Naive B cell (primary cell): Measurements from ENCODE around the gene CNDP2. TPM values are rescaled to one million over a fixed set of nuclear protein-coding genes. Genes with fewer than 3 reads are reported as not detected.

Source experiments
- ATAC-seq, 2 donors: fragments of 150-1000 bp; cut with Tn5 transposase; 2 replicates each; pipeline ENCODE4 v1.10.0; 2021; ENCODE audit warnings: low read depth in 2 of 2, mild to moderate bottlenecking in 2 of 2, moderate library complexity in 2 of 2
- DNase-seq: peaks from one replicate; pipeline ENCODE4 v3.0.0; 2022
- H3K27ac Mint-ChIP-seq, 6 donors: one replicate each; pipeline ENCODE4 v1.8.0; 2020 to 2022; ENCODE audit warnings: mild to moderate bottlenecking in 6 of 6, mixed read lengths in 6 of 6, moderate library complexity in 5 of 6, inconsistent platforms in 2 of 6
- H3K27me3 Mint-ChIP-seq, 3 donors: one replicate each; pipeline ENCODE4 v1.8.0; 2021 to 2022; ENCODE audit warnings: mixed read lengths in 3 of 3, mild to moderate bottlenecking in 1 of 3
- H3K36me3 Mint-ChIP-seq, 2 donors: one replicate each; pipeline ENCODE4 v1.8.0; 2020 to 2022; ENCODE audit warnings: mixed read lengths in 2 of 2, inconsistent platforms in 1 of 2, mild to moderate bottlenecking in 1 of 2
- H3K4me1 Mint-ChIP-seq, 3 donors: one replicate each; pipeline ENCODE4 v1.8.0; 2020 to 2022; ENCODE audit warnings: mixed read lengths in 3 of 3, inconsistent platforms in 1 of 3, mild to moderate bottlenecking in 1 of 3, moderate library complexity in 1 of 3
- H3K4me3 Mint-ChIP-seq, 8 donors: one replicate each; pipeline ENCODE4 v1.8.0; 2020 to 2022; ENCODE audit warnings: mild to moderate bottlenecking in 8 of 8, mixed read lengths in 8 of 8, moderate library complexity in 8 of 8, inconsistent platforms in 2 of 8
- H3K9me3 Mint-ChIP-seq, 7 donors: one replicate each; pipeline ENCODE4 v1.8.0; 2020 to 2022; ENCODE audit warnings: mixed read lengths in 7 of 7, mild to moderate bottlenecking in 5 of 7, inconsistent platforms in 2 of 7, moderate library complexity in 1 of 7
- polyA plus RNA-seq, 6 donors: library from polyadenylated mRNA; unstranded; fragments of 300-500 nt; fragmentation: Illumina TruSeq; gene quantifications; one replicate each; pipeline ENCODE4 v1.2.3, GENCODE V29; 2021; ENCODE audit warnings: low read depth in 6 of 6

The CNDP2 gene
- polyA plus RNA-seq, 6 donors from 2014 or later, result 114 to 283 (median 207) TPM

GRCh38 chr18:74478880-74479279 is 17.3 kb upstream of the CNDP2 start:
- DNase-seq (no peak), ATAC-seq (no peak)
- peaks cover 4 to 20% (median 6%) of the 10 kb centered on the region in 3 donors for H3K27me3 Mint-ChIP-seq
- H3K4me3 Mint-ChIP-seq, result no peak overlapping the region
- H3K27ac Mint-ChIP-seq, result no peak overlapping the region
- H3K9me3 Mint-ChIP-seq, result no peaks in the 10 kb centered on the region
- no peaks in the 10 kb centered on the region for H3K36me3 Mint-ChIP-seq
- H3K4me1 Mint-ChIP-seq, result no peaks in the 10 kb centered on the region

GRCh38 chr18:74479486-74480148 is 16.5 kb upstream of the CNDP2 start:
- Mint-ChIP-seq H3K27ac (no peak overlapping the region), H3K27me3 (peaks cover 4 to 20% (median 6%) of the 10 kb centered on the region in 3 donors), H3K4me3 (no peak overlapping the region), H3K4me1 (peaks cover under 1 to 5% (median 1%) of the 10 kb centered on the region in 3 donors), H3K9me3 (no peaks in the 10 kb centered on the region), H3K36me3 (no peaks in the 10 kb centered on the region)
- no peak for ATAC-seq
- DNase-seq, result no peak

- H3K9me3 Mint-ChIP-seq, result no peaks in the 10 kb centered on the region
- no peaks in the 10 kb centered on the region for H3K36me3 Mint-ChIP-seq
- peaks cover 5 to 9% (median 5%) of the 10 kb centered on the region in 3 donors for H3K4me1 Mint-ChIP-seq
- H3K27ac Mint-ChIP-seq, result no peak overlapping the region
- no peak for DNase-seq
- no peak overlapping the region for H3K4me3 Mint-ChIP-seq
- H3K27me3 Mint-ChIP-seq, result peaks cover 4 to 17% (median 6%) of the 10 kb centered on the region in 3 donors
- no peak for ATAC-seq
Observed at GRCh38 chr18:74480149-74480651, 16.0 kb upstream of the CNDP2 start.

- H3K4me1 Mint-ChIP-seq, result peaks cover 5 to 19% (median 5%) of the 10 kb centered on the region in 3 donors
- H3K9me3 Mint-ChIP-seq, result no peaks in the 10 kb centered on the region
- DNase-seq, result no peak
- no peak for ATAC-seq
- H3K27me3 Mint-ChIP-seq, result peaks cover 0 to 11% (median 4%) of the 10 kb centered on the region in 3 donors
- no peaks in the 10 kb centered on the region for H3K36me3 Mint-ChIP-seq
- H3K4me3 Mint-ChIP-seq, result peak overlapping the region in 1 of 8 donors; percentile 67
- no peak overlapping the region for H3K27ac Mint-ChIP-seq
Observed at GRCh38 chr18:74482697-74483096, 13.5 kb upstream of the CNDP2 start.

- no peak overlapping the region for H3K27ac Mint-ChIP-seq
- peaks cover 0 to 6% (median 4%) of the 10 kb centered on the region in 3 donors for H3K27me3 Mint-ChIP-seq
- H3K9me3 Mint-ChIP-seq, result no peaks in the 10 kb centered on the region
- H3K4me1 Mint-ChIP-seq, result peaks cover 5 to 19% (median 5%) of the 10 kb centered on the region in 3 donors
- no peaks in the 10 kb centered on the region for H3K36me3 Mint-ChIP-seq
- H3K4me3 Mint-ChIP-seq, result peak overlapping the region in 2 of 8 donors; percentile 37 to 52
- ATAC-seq, result no peak
- DNase-seq, result no peak
Observed at GRCh38 chr18:74486119-74486849, 9.9 kb upstream of the CNDP2 start.

GRCh38 chr18:74488354-74488753 is 7.8 kb upstream of the CNDP2 start:
- Mint-ChIP-seq H3K36me3 (no peaks in the 10 kb centered on the region), H3K4me3 (no peak overlapping the region), H3K27me3 (peaks cover 0 to 6% (median 4%) of the 10 kb centered on the region in 3 donors), H3K4me1 (peaks cover 5 to 19% (median 5%) of the 10 kb centered on the region in 3 donors), H3K9me3 (no peaks in the 10 kb centered on the region), H3K27ac (peak overlapping the region in 1 of 6 donors; percentile 65)
- DNase-seq, result no peak
- ATAC-seq, result no peak

DNA sequence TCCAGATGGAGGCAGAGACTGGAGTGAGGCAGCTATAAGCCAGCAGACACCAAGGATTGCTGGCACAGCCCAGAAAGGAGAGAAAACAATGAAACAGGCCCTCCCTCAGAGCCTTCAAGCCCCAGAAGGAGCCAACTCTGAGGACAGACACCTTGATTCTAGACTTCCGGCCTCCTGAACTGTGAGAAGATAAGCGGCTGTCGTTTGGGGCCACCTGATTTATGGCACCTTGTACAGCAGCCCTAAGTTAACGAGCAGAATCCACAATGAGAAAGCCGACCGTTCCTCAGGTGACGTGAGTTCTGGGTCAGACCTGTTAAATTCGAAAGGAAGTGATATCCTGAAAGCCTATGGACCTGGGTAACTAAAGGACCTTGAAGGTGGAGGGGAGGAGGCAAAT is 7.3 kb upstream of the CNDP2 start:
- H3K27me3 Mint-ChIP-seq, result peaks cover 0 to 6% (median 4%) of the 10 kb centered on the region in 3 donors
- no peak overlapping the region for H3K4me3 Mint-ChIP-seq
- H3K9me3 Mint-ChIP-seq, result no peaks in the 10 kb centered on the region
- no peak for DNase-seq
- no peak for ATAC-seq
- no peak overlapping the region for H3K27ac Mint-ChIP-seq
- H3K36me3 Mint-ChIP-seq, result no peaks in the 10 kb centered on the region
- peaks cover 5 to 22% (median 9%) of the 10 kb centered on the region in 3 donors for H3K4me1 Mint-ChIP-seq

DNA sequence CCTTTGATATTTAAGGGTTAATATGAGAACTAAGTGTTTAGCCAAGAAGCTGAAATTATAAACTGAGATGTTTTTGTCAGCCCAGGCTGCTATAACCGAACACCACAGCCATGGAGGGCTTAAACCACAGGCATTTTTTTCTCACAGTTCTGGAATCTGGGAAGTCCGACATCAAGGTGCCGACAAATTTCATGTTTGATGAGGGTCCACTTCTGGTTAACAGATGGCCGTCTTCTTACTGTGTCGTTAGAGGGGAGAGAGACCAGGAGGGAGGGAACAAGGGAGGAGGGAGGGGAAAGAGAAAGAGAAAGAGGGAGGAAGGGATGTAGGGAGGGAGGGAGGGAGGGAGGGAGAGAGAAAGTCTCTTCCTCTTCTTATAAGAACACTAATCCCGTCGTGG is 6.5 kb upstream of the CNDP2 start:
- Mint-ChIP-seq H3K4me3 (no peak overlapping the region), H3K4me1 (peaks cover 3 to 19% (median 8%) of the 10 kb centered on the region in 3 donors), H3K36me3 (no peaks in the 10 kb centered on the region), H3K9me3 (no peaks in the 10 kb centered on the region), H3K27me3 (peaks cover 0 to 6% (median 4%) of the 10 kb centered on the region in 3 donors), H3K27ac (no peak overlapping the region)
- ATAC-seq (no peak), DNase-seq (no peak)

GRCh38 chr18:74492259-74492658 is 3.9 kb upstream of the CNDP2 start:
- peak overlapping the region in 1 of 8 donors; percentile 69 for H3K4me3 Mint-ChIP-seq
- H3K9me3 Mint-ChIP-seq, result no peaks in the 10 kb centered on the region
- H3K27me3 Mint-ChIP-seq, result peaks cover 0 to 6% (median 4%) of the 10 kb centered on the region in 3 donors
- no peak overlapping the region for H3K27ac Mint-ChIP-seq
- DNase-seq, result no peak
- H3K4me1 Mint-ChIP-seq, result peaks cover 14 to 21% (median 16%) of the 10 kb centered on the region in 3 donors
- ATAC-seq, result no peak
- no peaks in the 10 kb centered on the region for H3K36me3 Mint-ChIP-seq

- H3K27ac Mint-ChIP-seq, result peak overlapping the region in 2 of 6 donors; percentile 35 to 72
- DNase-seq (peak; percentile 45), ATAC-seq (peak; percentile 25 to 41)
- no peaks in the 10 kb centered on the region for H3K36me3 Mint-ChIP-seq
- H3K27me3 Mint-ChIP-seq, result peaks cover 0 to 5% (median 4%) of the 10 kb centered on the region in 3 donors
- H3K9me3 Mint-ChIP-seq, result no peaks in the 10 kb centered on the region
- H3K4me1 Mint-ChIP-seq, result peaks cover 22 to 34% (median 24%) of the 10 kb centered on the region in 3 donors
- H3K4me3 Mint-ChIP-seq, result peak overlapping the region in 2 of 8 donors; percentile 18 to 93
Observed at GRCh38 chr18:74493689-74494088, 2.5 kb upstream of the CNDP2 start.

DNA sequence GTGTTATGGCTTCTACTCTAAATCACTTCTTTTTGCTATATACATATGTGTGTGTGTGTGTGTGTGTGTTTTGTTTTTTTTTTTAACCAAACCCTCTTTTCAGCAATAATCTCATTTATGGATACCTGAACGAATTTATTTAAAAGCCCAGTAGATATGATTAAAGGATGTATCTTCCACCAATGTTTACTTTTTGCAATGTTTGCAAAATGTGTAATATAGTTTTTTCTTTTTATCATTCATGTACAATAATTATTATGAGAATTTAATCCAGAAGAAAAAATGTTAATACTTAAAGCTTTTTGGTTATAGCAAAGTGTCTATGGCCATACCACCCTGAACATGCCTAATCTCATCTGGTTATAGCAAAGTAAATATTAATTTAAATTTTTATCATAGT is 1.6 kb upstream of the CNDP2 start:
- peak overlapping the region in 3 of 8 donors; percentile 39 to 93 (median 64) for H3K4me3 Mint-ChIP-seq
- ATAC-seq, result no peak
- DNase-seq, result no peak
- H3K36me3 Mint-ChIP-seq, result no peaks in the 10 kb centered on the region
- no peaks in the 10 kb centered on the region for H3K9me3 Mint-ChIP-seq
- H3K27ac Mint-ChIP-seq, result peak overlapping the region in 2 of 6 donors; percentile 84 to 89
- peaks cover 30 to 42% (median 30%) of the 10 kb centered on the region in 3 donors for H3K4me1 Mint-ChIP-seq
- H3K27me3 Mint-ChIP-seq, result no peaks in the 10 kb centered on the region

GRCh38 chr18:74496508-74497323 is 553 bp downstream of the CNDP2 start:
- peak overlapping the region; percentile 91 to 98 (median 96) for H3K4me3 Mint-ChIP-seq

DNA sequence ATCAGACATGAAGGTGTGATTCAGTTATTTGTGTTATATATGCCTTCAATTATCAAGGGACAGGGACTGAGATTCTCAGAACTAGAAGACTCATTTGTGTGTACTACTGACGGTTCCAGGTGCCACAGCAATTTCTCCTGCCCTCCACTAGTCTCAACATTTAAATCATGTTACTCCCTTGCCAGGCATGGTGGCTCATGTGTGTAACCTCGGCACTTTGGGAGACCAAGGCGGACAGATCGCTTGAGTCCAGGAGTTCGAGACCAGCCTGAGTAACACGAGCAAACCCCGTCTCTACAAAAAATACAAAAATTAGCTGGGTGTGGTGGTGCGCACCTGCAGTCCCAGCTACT is 1.1 kb downstream of the CNDP2 start:
- Mint-ChIP-seq H3K4me1 (peaks cover 44 to 67% (median 46%) of the 10 kb centered on the region in 3 donors), H3K27me3 (no peaks in the 10 kb centered on the region), H3K36me3 (peaks cover 0 to 7% of the 10 kb centered on the region in 2 donors), H3K4me3 (peak overlapping the region; percentile 68 to 98 (median 93)), H3K27ac (peak overlapping the region; percentile 88 to 98 (median 93)), H3K9me3 (no peaks in the 10 kb centered on the region)
- no peak for DNase-seq
- ATAC-seq, result no peak

More at GRCh38 chr18:74496508-74497323, 553 bp downstream of the CNDP2 start:
- H3K4me1 Mint-ChIP-seq, result peaks cover 44 to 61% (median 46%) of the 10 kb centered on the region in 3 donors
- no peaks in the 10 kb centered on the region for H3K27me3 Mint-ChIP-seq
- H3K27ac Mint-ChIP-seq, result peak overlapping the region; percentile 90 to 99 (median 97)
- ATAC-seq, result peak; percentile 6 to 9
- DNase-seq, result no peak
- H3K9me3 Mint-ChIP-seq, result no peaks in the 10 kb centered on the region
- peaks cover 0 to 5% of the 10 kb centered on the region in 2 donors for H3K36me3 Mint-ChIP-seq
